OCI-M2 (cell line): ENCODE results near the gene TSPAN6.

Experiments used
- DNase-seq: peaks from one replicate; lab custom pipeline; 2025; ENCODE audit not compliant: unreplicated experiment; lab: John Stamatoyannopoulos, UW

Gene TSPAN6

GRCh38 chrX:100648458-100649417, 12.1 kb upstream of the TSPAN6 start:
- no peak for DNase-seq

DNA sequence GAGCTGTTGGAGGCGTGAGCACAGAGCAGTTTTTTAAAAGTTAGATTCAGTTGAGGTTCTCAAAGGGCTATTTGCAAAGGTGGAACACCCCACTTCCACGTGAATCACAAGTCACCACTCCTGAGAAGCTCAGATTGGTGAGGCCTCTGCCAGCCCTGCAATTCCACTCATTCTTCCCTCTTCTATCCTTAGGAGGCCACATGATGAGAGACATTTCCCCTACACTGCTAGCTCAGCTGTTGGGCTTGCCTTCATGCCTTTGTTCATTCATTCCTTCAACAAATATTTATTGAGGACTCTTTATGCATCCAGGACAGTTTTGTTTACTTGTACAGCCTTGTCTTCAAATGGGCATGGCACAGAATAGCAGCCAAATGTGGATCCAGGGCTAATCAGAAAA, 11.1 kb upstream of the TSPAN6 start:
- DNase-seq, result no peak

DNA sequence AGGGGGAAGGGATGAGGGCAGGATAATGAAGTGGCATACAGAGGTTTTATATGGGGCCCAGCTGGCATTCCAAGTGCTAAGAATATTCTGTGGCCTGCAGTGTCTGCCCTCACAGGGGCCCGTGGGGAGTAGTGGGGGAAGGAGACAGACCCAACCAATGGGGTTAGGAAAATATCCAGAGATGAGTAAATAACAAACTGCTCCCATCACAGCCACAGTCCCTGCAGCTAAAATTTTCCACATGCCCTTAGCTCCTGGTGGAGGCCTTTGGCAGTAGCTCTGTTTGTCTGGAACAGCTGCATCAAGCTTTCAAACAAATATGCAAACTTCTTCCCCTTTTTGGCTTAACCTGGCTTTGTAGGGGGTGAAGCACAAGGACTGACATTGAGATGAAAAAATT, 10.5 kb upstream of the TSPAN6 start:
- DNase-seq, result no peak

GRCh38 chrX:100645106-100645505, 8.5 kb upstream of the TSPAN6 start:
- DNase-seq, result no peak

GRCh38 chrX:100643956-100644860, 7.6 kb upstream of the TSPAN6 start, which contains the start of gene SRPX2:
SRPX2 (plus strand) TSS chrX:100644199; CDS start chrX:100646323, 2,124 bp downstream.
- DNase-seq, result no peak

GRCh38 chrX:100643212-100643611, 6.6 kb upstream of the TSPAN6 start:
- DNase-seq, result no peak

- DNase-seq, result no peak
These were observed 5.7 kb upstream of the TSPAN6 start for GRCh38 chrX:100642290-100642689.

DNA sequence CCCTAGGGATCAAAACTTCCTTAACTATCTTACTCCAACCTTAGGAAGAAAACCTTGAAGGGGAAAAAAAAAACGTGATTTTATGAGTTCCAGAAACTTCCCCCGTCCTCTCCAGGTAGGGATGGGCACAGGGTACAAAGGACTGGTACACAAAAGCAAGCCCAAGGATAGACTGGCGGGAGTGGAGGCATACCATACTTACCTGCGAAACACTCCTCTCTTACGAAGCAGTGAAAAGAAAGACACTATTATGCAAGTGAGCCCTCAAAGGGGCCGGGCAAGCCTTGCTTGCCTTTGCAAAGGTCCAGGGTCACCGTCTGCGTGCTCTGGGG, 651 bp downstream of the TSPAN6 start:
- no peak for DNase-seq

GRCh38 chrX:100635040-100635439, 1.6 kb downstream of the TSPAN6 start:
- no peak for DNase-seq

DNA sequence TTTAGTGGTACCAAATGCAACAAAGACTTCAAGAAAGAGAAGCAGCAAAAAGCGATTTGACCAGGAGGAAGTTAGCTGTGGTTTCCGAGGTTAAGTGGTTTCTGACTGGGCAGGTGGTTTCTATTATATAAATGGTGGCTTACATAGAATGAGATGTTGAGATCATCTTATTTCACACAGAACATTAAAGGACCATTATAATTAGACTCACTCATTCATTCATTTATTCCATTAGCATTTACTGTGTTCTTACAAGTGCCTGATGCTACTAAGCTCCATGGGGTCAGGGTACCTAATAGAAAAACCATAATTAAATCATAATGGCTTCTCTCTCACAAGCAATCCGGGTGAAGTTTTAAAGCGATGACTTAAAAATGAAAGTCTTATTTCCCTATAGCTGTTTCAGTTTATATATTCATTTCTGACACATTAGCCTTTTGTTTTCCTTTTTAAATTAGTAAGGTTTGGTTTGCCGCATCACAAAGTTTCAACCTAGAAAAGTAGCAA, 10.6 kb downstream of the TSPAN6 start:
- no peak for DNase-seq

DNA sequence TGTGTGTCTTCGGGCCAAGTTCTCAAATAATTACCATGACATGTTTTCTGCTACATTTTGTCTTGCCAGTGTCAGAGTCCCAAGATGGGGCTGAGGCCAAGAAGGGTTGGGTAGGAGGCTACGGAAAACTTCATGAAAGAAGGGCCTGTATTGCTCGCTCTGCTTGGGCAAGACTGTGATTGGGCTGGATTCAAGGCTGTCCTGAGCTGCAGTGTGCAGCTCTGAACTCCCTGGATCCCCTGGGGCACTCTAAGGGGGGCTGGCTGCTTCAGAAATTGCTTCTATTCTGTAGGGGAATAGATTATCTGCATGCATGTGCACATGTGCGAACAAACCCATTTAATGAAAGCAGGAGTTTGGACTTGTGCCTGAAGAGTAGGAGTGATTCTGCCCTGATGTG, 13.6 kb downstream of the TSPAN6 start:
- DNase-seq, result no peak

- no peak for DNase-seq
These were observed 21.6 kb downstream of the TSPAN6 start for GRCh38 chrX:100615005-100615404.

DNA sequence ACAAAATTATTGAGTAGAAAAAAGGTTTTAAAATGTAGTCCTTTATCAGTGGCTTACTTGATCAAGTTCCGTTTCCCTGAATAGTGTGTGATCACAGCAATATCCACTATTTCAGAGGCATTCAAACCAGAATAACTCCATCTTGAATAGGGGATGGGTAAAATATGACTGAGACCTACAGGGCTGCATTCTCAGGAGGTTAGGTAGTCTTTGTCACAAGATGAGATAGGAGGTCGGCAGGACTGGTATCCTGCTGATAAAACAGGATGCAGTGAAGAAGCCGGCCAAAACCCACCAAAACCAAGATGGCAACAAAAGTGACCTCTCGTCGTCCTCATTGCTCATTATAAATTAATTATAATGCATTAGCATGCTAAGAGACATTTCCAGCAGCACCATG, 24.7 kb downstream of the TSPAN6 start:
- no peak for DNase-seq

DNA sequence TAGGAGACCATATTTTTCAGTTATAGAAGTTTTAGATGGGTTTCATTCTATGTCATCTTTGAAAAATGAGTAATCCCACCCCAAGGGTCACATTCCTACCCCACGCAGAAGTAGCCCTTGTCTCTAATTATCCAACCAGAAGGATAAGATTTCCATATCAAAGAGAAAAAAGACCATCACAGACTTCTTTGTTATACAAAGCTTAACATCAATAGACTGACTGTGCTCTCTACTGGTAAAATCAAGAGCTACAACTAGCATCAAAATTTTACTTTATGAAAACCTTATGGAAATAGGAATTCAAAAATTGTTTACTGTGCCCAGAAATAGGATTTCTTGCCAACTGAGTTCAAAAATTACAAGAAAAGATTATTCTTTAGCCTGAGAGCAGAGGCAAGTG, 27.0 kb downstream of the TSPAN6 start:
- no peak for DNase-seq

DNA sequence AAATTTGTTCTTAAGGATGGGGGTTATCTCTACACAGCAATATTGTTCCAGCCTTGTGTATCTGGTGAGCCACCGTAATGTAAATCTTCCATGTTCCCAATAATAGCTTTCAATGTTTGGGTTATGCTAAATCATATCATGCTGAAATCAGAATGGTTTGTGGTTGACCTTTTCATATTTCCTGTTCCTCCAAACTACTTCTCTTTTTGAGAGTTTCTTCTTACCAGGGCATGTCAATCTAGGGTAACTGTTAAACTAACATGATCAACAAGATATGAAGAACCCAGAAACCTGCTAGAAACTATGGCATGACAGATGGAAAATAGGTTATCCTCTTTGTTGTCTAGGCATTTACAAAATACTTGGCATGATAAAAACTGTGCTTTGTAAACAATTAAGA, 29.9 kb downstream of the TSPAN6 start:
- no peak for DNase-seq

- no peak for DNase-seq
These were observed 35.8 kb downstream of the TSPAN6 start for GRCh38 chrX:100600758-100601157.

GRCh38 chrX:100600340-100600739, 36.3 kb downstream of the TSPAN6 start:
- DNase-seq, result no peak

DNA sequence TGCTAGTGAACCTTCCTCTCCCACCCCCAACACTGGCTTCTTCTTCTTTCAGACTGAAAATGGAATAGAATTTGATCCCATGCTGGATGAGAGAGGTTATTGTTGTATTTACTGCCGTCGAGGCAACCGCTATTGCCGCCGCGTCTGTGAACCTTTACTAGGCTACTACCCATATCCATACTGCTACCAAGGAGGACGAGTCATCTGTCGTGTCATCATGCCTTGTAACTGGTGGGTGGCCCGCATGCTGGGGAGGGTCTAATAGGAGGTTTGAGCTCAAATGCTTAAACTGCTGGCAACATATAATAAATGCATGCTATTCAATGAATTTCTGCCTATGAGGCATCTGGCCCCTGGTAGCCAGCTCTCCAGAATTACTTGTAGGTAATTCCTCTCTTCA, 37.1 kb downstream of the TSPAN6 start:
- DNase-seq, result no peak

GRCh38 chrX:100596601-100597000, 40.0 kb downstream of the TSPAN6 start:
- DNase-seq, result no peak

DNA sequence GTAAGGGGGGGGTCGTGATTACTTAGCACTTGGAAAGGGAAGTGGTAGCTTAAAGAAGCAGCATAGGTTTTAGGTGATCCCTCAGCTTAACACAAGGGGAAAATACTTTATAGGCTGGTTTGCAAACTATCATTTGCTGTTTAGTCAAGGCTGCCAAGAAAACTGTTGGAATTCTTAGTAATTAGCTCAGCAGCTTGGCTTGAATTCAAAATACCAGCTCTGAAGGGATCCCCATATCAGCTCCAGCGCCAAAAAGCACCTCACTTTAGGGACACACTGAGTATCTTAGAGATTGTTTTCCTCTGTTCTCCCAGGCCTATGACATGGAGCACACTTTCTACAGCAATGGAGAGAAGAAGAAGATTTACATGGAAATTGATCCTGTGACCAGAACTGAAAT, 43.0 kb downstream of the TSPAN6 start:
- no peak for DNase-seq

- DNase-seq, result no peak
These were observed 43.5 kb downstream of the TSPAN6 start for GRCh38 chrX:100593126-100593525.
